SK-N-SH treated with all-trans-retinoic acid at 6 μM for 48 hours (cell line): ENCODE results near the gene NCAPG2.

Experiments
- ATAC-seq: fragments of 200-7000 bp; cut with Tn5 transposase; 3 replicates; pipeline ENCODE4 v1.9.1; 2020; ENCODE audit warnings: mild to moderate bottlenecking, moderate library complexity
- ARNTL ChIP-seq: fragments of 450-650 bp; formaldehyde crosslinking; IDR thresholded peaks from 2 replicates; pipeline ENCODE4 v1.5.0; 2020; ENCODE audit warnings: low read depth, mild to moderate bottlenecking, moderate library complexity, borderline replicate concordance
- CREB5 ChIP-seq: fragments of 250-450 bp; sonication (Bioruptor Pico); IDR thresholded peaks from 2 replicates; pipeline ENCODE4 v1.5.1; 2020; ENCODE audit warnings: low read depth, mild to moderate bottlenecking, moderate library complexity
- CSDC2 ChIP-seq: fragments of 250-450 bp; sonication (Bioruptor Pico); IDR thresholded peaks from 2 replicates; pipeline ENCODE4 v1.5.0; 2020; ENCODE audit warnings: mild to moderate bottlenecking, moderate library complexity
- CSRNP3 ChIP-seq: fragments of 250-450 bp; sonication (Bioruptor Pico); IDR thresholded peaks from 2 replicates; pipeline ENCODE4 v1.5.1; 2021; ENCODE audit warnings: mild to moderate bottlenecking, moderate library complexity
- ESRRG ChIP-seq: fragments of 250-450 bp; sonication (Bioruptor Pico); IDR thresholded peaks from 2 replicates; pipeline ENCODE4 v1.6.1; 2021; ENCODE audit warnings: mild to moderate bottlenecking
- GLIS3 ChIP-seq: fragments of 250-450 bp; sonication (Bioruptor Pico); IDR thresholded peaks from 2 replicates; pipeline ENCODE4 v1.5.0; 2020; ENCODE audit warnings: mild to moderate bottlenecking, moderate library complexity
- ISL1 ChIP-seq: fragments of 250-450 bp; sonication (Bioruptor Pico); IDR thresholded peaks from 2 replicates; pipeline ENCODE4 v2.1.2; 2022; ENCODE audit warnings: mild to moderate bottlenecking, moderate library complexity
- OSR1 ChIP-seq: fragments of 250-450 bp; sonication (Bioruptor Pico); IDR thresholded peaks from 2 replicates; pipeline ENCODE4 v1.8.0; 2022; ENCODE audit warnings: moderate library complexity, mild to moderate bottlenecking, inconsistent platforms
- PATZ1 ChIP-seq: fragments of 250-450 bp; sonication (Bioruptor Pico); IDR thresholded peaks from 2 replicates; pipeline ENCODE4 v1.8.0; 2020; ENCODE audit warnings: mild to moderate bottlenecking, moderate library complexity, borderline replicate concordance
- PPARA ChIP-seq: fragments of 250-450 bp; sonication (Bioruptor Pico); IDR thresholded peaks from 2 replicates; pipeline ENCODE4 v1.5.0; 2020; ENCODE audit warnings: mild to moderate bottlenecking, borderline replicate concordance
- RARB ChIP-seq: fragments of 250-450 bp; sonication (Bioruptor Pico); IDR thresholded peaks from 2 replicates; pipeline ENCODE4 v1.8.0; 2021; ENCODE audit warnings: mild to moderate bottlenecking, moderate library complexity
- SNAI2 ChIP-seq: fragments of 250-450 bp; sonication (Bioruptor Pico); IDR thresholded peaks from 2 replicates; pipeline ENCODE4 v1.5.0; 2020; ENCODE audit warnings: mild to moderate bottlenecking, moderate library complexity
- TCF4 ChIP-seq: fragments of 250-450 bp; sonication (Bioruptor Pico); IDR thresholded peaks from 2 replicates; pipeline ENCODE4 v1.8.0; 2021; ENCODE audit warnings: mild to moderate bottlenecking, moderate library complexity, borderline replicate concordance
- TOX ChIP-seq: fragments of 250-450 bp; sonication (Bioruptor Pico); IDR thresholded peaks from 2 replicates; pipeline ENCODE4 v1.8.0; 2021; ENCODE audit warnings: mild to moderate bottlenecking, moderate library complexity, borderline replicate concordance
- TSHZ2 ChIP-seq: fragments of 250-450 bp; sonication (Bioruptor Pico); IDR thresholded peaks from 2 replicates; pipeline ENCODE4 v1.5.0; 2020; ENCODE audit warnings: mild to moderate bottlenecking, moderate library complexity
- ZC3H10 ChIP-seq: fragments of 250-450 bp; sonication (Bioruptor Pico); IDR thresholded peaks from 2 replicates; pipeline ENCODE4 v1.5.1; 2021; ENCODE audit warnings: mild to moderate bottlenecking, moderate library complexity
- ZFP3 ChIP-seq: fragments of 250-450 bp; sonication (Bioruptor Pico); IDR thresholded peaks from 2 replicates; pipeline ENCODE4 v1.5.0; 2020; ENCODE audit warnings: mild to moderate bottlenecking, moderate library complexity
- ZFP30 ChIP-seq: fragments of 450-650 bp; formaldehyde crosslinking; IDR thresholded peaks from 2 replicates; pipeline ENCODE4 v1.5.0; 2022; ENCODE audit warnings: mild to moderate bottlenecking, moderate library complexity
- ZNF565 ChIP-seq: fragments of 450-650 bp; formaldehyde crosslinking; conservative IDR thresholded peaks from 2 replicates; pipeline ENCODE4 v1.5.0; 2020; ENCODE audit warnings: low read depth, mild to moderate bottlenecking, moderate library complexity
- ZNF70 ChIP-seq: fragments of 450-650 bp; formaldehyde crosslinking; IDR thresholded peaks from 2 replicates; pipeline ENCODE4 v1.5.0; 2020; ENCODE audit warnings: mild to moderate bottlenecking, moderate library complexity
- ZNF8 ChIP-seq: fragments of 450-650 bp; formaldehyde crosslinking; IDR thresholded peaks from 2 replicates; pipeline ENCODE4 v1.5.0; 2020; ENCODE audit warnings: mild to moderate bottlenecking, moderate library complexity

The NCAPG2 gene

GRCh38 chr7:158588878-158589442 lies 115.6 kb downstream of the NCAPG2 start:
- no peak for TF ChIP-seq CSRNP3 (CRISPR knock-in tag)
- no peak for TF ChIP-seq TOX (CRISPR knock-in tag)
- TF ChIP-seq ZNF565 (CRISPR knock-in tag) = no peak
- no peak for TF ChIP-seq TCF4
- TF ChIP-seq ZFP30 (CRISPR knock-in tag) = no peak
- no peak for TF ChIP-seq ARNTL (CRISPR knock-in tag)
- TF ChIP-seq TSHZ2 = no peak
- TF ChIP-seq OSR1 = no peak
- TF ChIP-seq ZFP3 (CRISPR knock-in tag) = no peak
- TF ChIP-seq GLIS3 = no peak
- TF ChIP-seq PATZ1 (CRISPR knock-in tag) = no peak
- no peak for ATAC-seq

- ATAC-seq = no peak
- no peak for TF ChIP-seq ESRRG
These were observed 116.3 kb downstream of the NCAPG2 start for GRCh38 chr7:158588085-158588877.

GRCh38 chr7:158587162-158588084 lies 117.2 kb downstream of the NCAPG2 start, which contains the start of gene PTPRN2:
PTPRN2 (minus strand) TSS chr7:158587823.
- peak; percentile 73 for ATAC-seq
- TF ChIP-seq ZC3H10 (no peak), ZFP30 (CRISPR knock-in tag) (no peak), ZNF70 (CRISPR knock-in tag) (no peak), ZNF8 (no peak), CSDC2 (CRISPR knock-in tag) (no peak), ESRRG (no peak), PPARA (CRISPR knock-in tag) (no peak)

- ATAC-seq = no peak
- TF ChIP-seq ZC3H10 = no peak
- TF ChIP-seq ZFP3 (CRISPR knock-in tag) = no peak
- TF ChIP-seq TCF4 = no peak
- no peak for TF ChIP-seq ZFP30 (CRISPR knock-in tag)
- TF ChIP-seq RARB (CRISPR knock-in tag) = no peak
- TF ChIP-seq TSHZ2 = no peak
- TF ChIP-seq PATZ1 (CRISPR knock-in tag) = no peak
- TF ChIP-seq PPARA (CRISPR knock-in tag) = no peak
- no peak for TF ChIP-seq ISL1 (CRISPR knock-in tag)
- no peak for TF ChIP-seq CREB5 (CRISPR knock-in tag)
- TF ChIP-seq GLIS3 = no peak
- TF ChIP-seq SNAI2 (CRISPR knock-in tag) = no peak
These were observed 118.0 kb downstream of the NCAPG2 start for GRCh38 chr7:158586499-158587161.
